22Rv1 (cell line): ENCODE results near the gene EPAS1.

ENCODE experiments used
- H3K27ac ChIP-seq: fragments of 450-650 bp; 2 replicates; pipeline ENCODE4 v1.5.1; 2017
- ZFX ChIP-seq: fragments of 450-650 bp; IDR thresholded peaks from 2 replicates; pipeline ENCODE4 v1.6.1; 2017; ENCODE audit warnings: antibody characterized with exemption, borderline replicate concordance
- TF ChIP-seq, protein P1 (sequence below): fragments of 450-650 bp; IDR thresholded peaks from 2 replicates; pipeline ENCODE4 v1.5.1; 2017; ENCODE audit warnings: mild to moderate bottlenecking

The EPAS1 gene

GRCh38 chr2:46266134-46266533 lies 31.1 kb upstream of the EPAS1 start:
- TF ChIP-seq, protein P1, sequence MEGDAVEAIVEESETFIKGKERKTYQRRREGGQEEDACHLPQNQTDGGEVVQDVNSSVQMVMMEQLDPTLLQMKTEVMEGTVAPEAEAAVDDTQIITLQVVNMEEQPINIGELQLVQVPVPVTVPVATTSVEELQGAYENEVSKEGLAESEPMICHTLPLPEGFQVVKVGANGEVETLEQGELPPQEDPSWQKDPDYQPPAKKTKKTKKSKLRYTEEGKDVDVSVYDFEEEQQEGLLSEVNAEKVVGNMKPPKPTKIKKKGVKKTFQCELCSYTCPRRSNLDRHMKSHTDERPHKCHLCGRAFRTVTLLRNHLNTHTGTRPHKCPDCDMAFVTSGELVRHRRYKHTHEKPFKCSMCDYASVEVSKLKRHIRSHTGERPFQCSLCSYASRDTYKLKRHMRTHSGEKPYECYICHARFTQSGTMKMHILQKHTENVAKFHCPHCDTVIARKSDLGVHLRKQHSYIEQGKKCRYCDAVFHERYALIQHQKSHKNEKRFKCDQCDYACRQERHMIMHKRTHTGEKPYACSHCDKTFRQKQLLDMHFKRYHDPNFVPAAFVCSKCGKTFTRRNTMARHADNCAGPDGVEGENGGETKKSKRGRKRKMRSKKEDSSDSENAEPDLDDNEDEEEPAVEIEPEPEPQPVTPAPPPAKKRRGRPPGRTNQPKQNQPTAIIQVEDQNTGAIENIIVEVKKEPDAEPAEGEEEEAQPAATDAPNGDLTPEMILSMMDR: no peak
- no peak for TF ChIP-seq ZFX

GRCh38 chr2:46267616-46268015 lies 29.6 kb upstream of the EPAS1 start:
- TF ChIP-seq, protein P1: no peak
- TF ChIP-seq ZFX: no peak
- no peak overlapping the region for H3K27ac ChIP-seq

More at GRCh38 chr2:46266134-46266533, 31.1 kb upstream of the EPAS1 start:
- no peak overlapping the region for H3K27ac ChIP-seq

DNA sequence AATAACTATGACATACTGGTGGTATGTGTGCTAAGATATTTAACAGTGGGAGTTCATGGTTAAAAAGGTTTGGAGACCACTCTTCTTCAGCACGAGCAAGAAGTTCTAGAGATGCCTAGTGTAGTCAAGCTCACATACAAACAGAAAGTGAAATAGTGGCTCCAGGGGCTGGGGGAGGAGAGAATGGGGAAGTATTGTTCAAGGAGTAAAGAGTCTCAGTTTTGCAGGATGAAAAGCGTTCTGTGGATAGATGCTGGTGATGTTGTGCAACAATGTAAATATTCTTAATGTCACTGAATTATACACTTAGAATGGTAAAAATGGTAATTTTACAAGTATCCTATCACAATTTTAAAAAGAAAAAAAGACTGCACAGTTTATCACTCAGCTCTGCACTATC lies 29.0 kb upstream of the EPAS1 start:
- TF ChIP-seq, protein P1: no peak
- no peak for TF ChIP-seq ZFX
- H3K27ac ChIP-seq: no peak overlapping the region

GRCh38 chr2:46269001-46269400 lies 28.2 kb upstream of the EPAS1 start:
- TF ChIP-seq, protein P1: no peak
- TF ChIP-seq ZFX: no peak
- no peak overlapping the region for H3K27ac ChIP-seq

GRCh38 chr2:46269544-46270273 lies 27.5 kb upstream of the EPAS1 start:
- no peak overlapping the region for H3K27ac ChIP-seq
- no peak for TF ChIP-seq ZFX
- TF ChIP-seq, protein P1: no peak

DNA sequence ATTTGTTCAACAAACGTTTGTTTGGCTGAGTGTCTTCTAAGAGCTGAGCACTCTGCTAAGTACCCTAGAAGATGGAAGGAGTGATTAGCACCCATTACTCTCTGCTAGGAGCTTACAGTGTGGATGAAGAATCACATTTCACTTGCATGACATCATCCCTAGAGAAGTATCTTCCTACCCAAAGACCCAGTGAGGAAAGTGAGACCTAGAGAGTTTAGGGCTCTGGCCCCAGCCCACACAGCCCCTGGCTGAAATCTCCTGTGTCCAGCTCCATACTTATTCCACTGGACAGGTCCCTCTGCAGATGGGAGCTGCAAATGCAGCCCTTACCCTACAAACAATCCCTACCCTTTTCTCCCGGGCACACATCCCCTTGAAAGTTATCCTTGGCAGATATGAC lies 26.8 kb upstream of the EPAS1 start:
- TF ChIP-seq, protein P1: no peak
- TF ChIP-seq ZFX: no peak
- H3K27ac ChIP-seq: no peak overlapping the region

DNA sequence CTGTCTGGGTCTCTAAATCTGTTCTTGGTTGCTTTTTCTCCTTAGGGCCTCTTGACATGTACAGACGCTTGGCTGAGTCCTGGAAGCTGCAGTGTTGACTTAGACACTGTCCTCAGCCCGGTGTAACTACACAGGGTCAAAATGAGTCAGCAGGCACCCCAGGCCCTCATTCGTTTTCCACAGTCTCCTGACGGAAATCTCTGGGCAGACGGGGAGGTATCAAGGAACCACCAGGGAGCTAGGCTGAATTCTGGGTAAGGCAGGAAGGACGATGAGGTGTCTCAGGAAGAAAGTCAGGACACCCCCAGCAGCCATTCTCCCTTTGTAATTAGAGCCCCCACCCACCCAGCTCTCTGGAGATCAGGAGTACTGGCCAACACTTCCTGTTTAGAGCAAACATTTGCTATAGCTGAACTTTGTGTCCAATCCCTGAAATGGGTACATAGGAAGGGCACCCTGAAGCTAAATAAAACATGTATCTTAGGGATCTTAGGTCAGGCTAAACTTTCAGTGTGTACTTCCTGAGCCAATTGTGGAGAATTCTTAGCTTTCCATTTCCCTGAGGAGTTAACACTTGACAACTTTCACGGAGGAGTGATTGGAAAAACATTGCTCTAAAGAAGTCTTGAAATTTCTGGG lies 23.9 kb upstream of the EPAS1 start:
- TF ChIP-seq ZFX: no peak
- TF ChIP-seq, protein P1: no peak
- no peak overlapping the region for H3K27ac ChIP-seq
